Endothelial cell of hepatic sinusoid (primary cell): ENCODE data around the gene NPTN.

Experiments
- in situ Hi-C: cut with HindIII; loops from 2 replicates; pipeline ENCODE4 v1.10.0; 2017; ENCODE audit warnings: low sequenced_read_pairs

NPTN gene

GRCh38 chr15:73530649-73531048 is 102.5 kb downstream of the NPTN start:
- in situ Hi-C loops, result no loop called here

- in situ Hi-C loops, result no loop called here
These were observed 105.6 kb downstream of the NPTN start for GRCh38 chr15:73527598-73527997.

GRCh38 chr15:73524919-73525318 is 108.3 kb downstream of the NPTN start:
- in situ Hi-C loops, result no loop called here

GRCh38 chr15:73522011-73522410 is 111.2 kb downstream of the NPTN start:
- in situ Hi-C loops, result no loop called here

GRCh38 chr15:73518876-73519733 is 114.1 kb downstream of the NPTN start:
- in situ Hi-C loops, result no loop called here

GRCh38 chr15:73518180-73518862 is 114.9 kb downstream of the NPTN start:
- in situ Hi-C loops, result no loop called here

GRCh38 chr15:73517566-73517965 is 115.6 kb downstream of the NPTN start:
- in situ Hi-C loops, result no loop called here

GRCh38 chr15:73515527-73515926 is 117.7 kb downstream of the NPTN start:
- in situ Hi-C loops, result no loop called here
